Hematopoietic multipotent progenitor cell (in vitro differentiated cells): ENCODE data around the gene YARS2. TPM values are rescaled to one million over a fixed set of nuclear protein-coding genes. Genes with fewer than 3 reads are reported as not detected.

ENCODE experiments used
- DNase-seq, 3 donors: peaks; one replicate each; pipeline ENCODE4 v3.0.0-alpha.2; 2011 to 2015; ENCODE audit warnings: low read depth in 2 of 3, low spot score in 2 of 3
- total RNA-seq: library from RNA; depleted of rRNA; stranded (reverse); fragments of >200 nt; gene quantifications from one replicate; pipeline ENCODE4 v1.2.3, GENCODE V29; 2012

Gene YARS2
- total RNA-seq, result 47.4 TPM

GRCh38 chr12:32755654-32756475 lies at the start of gene YARS2:
Gene YARS2 (minus strand): TSS chr12:32755897. CDS start chr12:32755874, 23 bp downstream.
- peak; percentile 80 to 95 (median 93) for DNase-seq

DNA sequence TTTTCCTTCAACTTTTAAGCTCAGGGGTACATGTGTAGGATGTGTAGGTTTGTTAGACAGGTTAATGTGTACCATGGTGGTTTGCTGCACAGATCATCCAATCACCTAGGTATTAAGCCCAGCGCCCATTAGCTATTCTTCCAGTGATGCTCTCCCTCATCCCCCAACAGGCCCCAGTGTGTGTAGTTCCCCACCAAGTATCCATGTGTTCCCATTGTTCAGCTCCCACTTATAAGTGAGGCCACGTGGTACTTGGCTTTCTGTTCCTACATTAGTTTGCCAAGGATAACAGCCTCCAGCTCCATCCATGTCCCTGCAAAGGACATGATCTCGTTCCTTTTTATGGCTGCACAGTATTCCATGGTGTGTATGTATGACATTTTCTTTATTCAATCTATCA lies 48.6 kb upstream of the YARS2 start:
- DNase-seq, result no peak

DNA sequence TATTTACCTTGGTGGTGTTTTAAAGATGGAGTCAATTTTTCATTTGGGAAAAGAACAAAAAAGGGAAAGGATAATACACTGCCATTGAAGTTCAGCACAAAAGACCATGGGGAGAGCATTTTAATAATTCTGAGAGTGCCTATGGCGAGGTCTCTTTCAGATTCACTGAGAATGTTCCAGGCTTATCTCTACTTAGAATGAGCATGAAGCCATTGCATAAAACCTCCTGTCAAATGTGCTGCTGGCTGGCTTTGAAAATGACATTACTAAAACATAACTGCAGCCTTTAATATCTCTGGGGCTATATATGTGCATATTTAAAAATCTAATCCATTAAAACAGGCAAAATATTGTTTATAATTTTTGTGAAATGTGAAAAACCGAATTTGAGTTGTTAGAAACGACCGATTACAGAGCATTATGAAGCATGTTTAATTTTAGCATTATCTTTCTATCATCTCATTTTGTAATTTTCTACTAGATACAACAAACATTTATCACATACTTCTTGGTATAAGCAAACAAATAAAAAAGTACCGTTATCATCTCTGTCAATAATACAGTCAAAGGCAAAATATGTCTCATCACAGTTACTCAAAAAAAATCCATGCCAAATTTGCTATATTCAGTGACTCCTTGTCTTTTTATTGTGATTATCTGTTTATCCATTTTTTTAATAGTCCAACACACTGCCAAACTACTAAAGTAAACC lies 45.7 kb upstream of the YARS2 start:
- no peak for DNase-seq

GRCh38 chr12:32794281-32794680 lies 38.6 kb upstream of the YARS2 start:
- no peak for DNase-seq

GRCh38 chr12:32789916-32790315 lies 34.2 kb upstream of the YARS2 start:
- DNase-seq, result no peak

- no peak for DNase-seq
These were observed 33.7 kb upstream of the YARS2 start for GRCh38 chr12:32789446-32789845.

DNA sequence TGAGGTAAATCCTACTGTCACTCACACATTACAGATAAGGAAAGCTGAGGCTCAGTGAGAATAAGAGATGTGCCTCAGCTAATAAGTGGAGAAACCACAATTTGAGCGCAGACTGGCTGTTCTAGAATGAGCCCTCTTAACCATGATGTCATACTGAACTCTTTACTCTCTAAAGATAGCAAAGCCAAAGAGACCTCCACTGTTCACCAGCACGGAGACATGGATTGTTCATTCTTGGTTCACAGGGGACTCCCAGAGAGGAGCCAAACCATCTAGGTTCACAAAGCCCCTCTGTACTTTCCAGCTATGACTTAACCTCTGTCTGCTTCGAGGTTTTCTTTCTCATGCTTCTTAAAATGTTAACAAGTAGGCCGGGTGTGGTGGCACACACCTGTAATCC lies 32.7 kb upstream of the YARS2 start:
- DNase-seq, result no peak

DNA sequence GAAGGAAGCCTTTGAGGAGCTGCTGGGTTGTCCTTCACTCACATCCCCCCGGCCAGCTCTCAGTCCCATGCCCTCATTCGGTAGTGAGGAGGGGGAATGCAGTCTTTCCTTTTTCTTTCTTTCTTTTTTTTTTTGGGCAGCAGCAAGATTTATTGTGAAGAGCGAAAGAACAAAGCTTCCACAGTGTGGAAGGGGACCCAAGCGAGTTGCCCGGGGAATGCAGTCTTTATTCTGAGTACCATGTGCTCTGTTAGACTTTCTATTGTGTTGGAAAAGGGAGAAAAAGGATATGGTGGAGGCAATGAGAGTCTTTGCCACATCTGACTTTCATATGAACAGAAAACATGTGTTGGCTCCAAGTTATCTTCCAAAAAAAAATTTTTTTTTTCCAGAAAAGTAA lies 29.9 kb upstream of the YARS2 start:
- no peak for DNase-seq

DNA sequence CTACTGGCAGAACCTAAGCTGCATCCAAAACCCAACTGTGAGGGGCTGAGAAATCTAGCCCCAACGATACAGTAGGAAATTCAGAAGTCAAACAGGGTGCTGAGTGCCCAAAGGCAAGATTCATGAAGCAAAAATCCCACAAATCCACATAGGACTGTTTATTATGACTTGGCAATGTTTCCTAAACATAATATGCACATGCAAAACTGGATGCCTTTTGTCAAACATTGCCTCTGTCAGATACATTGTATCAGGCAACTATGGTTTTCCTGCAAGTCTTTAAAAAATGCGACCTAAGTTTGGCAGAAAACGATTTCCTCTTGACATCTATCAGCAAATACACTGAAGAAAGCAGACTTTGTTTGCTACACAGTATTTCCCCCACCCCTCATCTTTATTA lies 27.3 kb upstream of the YARS2 start:
- DNase-seq, result no peak

GRCh38 chr12:32780071-32780470 lies 24.4 kb upstream of the YARS2 start:
- DNase-seq, result no peak

DNA sequence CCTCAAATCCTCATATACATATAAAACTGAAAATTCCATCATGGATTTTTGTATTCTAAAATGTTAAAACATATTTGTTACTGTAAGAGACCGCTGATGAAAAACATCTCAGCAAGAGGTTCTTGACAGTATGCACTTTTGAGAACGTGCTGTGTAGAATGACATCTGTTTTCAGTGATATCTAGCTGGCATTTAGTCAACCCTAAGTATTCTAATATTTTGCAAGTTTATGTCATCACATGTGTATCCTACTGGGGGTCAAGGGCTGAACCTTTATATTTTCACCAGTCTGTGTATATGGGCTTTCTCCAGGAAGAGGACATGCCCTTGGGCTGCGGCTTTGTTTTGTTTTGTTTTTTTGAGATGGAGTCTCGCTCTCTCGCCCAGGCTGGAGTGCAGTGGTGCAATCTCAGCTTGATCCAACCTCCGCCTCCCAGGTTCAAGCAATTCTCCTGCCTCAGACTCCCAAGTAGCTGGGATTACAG lies 22.0 kb upstream of the YARS2 start:
- no peak for DNase-seq

GRCh38 chr12:32777159-32777558 lies 21.5 kb upstream of the YARS2 start:
- no peak for DNase-seq

GRCh38 chr12:32776258-32776657 lies 20.6 kb upstream of the YARS2 start:
- no peak for DNase-seq

DNA sequence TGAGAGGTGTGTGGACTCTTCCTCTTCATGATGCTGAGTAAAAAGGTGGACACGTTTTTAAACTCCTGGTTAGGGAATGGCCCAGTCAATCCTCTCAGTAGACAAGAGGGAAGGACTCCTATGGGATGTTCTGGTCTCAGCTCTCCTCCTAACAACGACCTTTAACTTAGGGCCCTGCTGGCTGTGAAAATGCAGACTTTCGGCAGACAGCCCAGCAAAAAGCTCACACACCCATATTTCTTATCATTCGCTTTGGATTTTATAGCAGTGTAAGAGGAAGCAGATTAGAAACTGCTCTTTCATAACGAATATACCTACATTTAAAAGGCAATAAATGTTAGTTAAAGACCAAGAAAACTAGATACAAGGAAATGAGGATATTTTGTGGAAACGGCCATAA lies 18.0 kb upstream of the YARS2 start:
- DNase-seq, result no peak

- DNase-seq, result no peak
These were observed 14.4 kb upstream of the YARS2 start for GRCh38 chr12:32770141-32770540.

- no peak for DNase-seq
These were observed 12.8 kb upstream of the YARS2 start for GRCh38 chr12:32768518-32768917.

DNA sequence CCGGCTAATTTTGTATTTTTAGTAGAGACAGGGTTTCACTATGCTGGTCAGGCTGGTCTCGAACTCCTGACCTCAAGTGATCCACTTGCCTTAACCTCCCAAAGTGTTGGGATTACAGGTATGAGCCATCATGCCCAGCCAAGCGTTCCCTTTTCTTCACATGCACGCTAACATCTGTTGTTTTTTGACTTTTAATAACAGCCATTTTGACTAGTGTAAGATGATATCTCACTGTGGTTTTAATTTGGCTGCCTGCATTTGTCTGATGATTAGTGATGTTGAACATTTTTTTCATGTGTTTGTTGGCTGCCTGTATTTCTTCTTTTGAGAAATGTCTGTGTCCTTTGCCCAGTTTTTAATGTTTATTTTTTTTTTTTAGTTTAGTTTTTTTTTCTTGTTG lies 10.2 kb upstream of the YARS2 start:
- DNase-seq, result no peak

DNA sequence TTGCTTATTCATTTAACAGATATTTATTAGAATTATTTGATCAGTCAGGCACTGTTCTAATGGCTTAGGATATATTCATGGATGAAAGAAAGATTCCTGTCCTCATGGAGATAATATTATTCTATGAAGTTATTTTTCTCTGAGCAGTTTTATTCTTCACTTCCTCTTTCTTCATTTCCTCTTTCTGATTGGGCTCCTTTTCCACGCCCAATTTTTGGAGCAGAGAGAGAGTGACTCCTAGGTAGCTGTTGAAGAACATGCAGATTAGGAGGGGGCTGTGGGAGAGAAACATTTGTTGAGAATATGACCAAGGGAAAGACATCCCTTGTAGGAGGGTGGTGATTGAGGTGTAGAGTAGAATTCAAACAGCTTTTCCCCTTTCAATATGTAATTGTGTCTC lies 6.0 kb upstream of the YARS2 start:
- DNase-seq, result peak in 2 of 3 donors; percentile 56 to 88

DNA sequence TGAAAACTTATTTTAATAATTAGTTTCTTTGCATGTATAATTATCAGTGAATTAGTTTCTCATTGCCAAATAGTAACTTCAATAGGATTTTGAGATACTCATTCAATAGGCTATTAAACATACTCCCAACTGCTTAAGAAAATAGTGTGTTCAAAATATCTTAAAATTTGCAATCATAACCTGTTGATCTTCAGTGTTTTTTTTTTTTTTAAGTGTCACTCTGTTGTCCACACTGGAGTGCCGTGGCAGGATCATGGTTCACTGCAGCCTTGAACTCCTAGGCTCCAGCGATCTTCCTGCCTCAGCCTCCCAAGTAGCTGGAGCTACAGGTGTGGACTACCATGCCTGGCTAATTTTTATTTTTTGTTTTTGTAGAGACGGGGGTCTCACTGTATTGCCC lies 1.5 kb upstream of the YARS2 start:
- no peak for DNase-seq

- DNase-seq, result no peak
These were observed 874 bp upstream of the YARS2 start for GRCh38 chr12:32756476-32757066.

GRCh38 chr12:32755051-32755653 lies 545 bp downstream of the YARS2 start:
- DNase-seq, result peak; percentile 39 to 72 (median 71)
